HL-60 (cell line): ENCODE data around the gene PLXNA2.

Source experiments
- DNase-seq, 2 experiments: peaks; one replicate each; pipeline ENCODE4 v3.0.0-alpha.2; 2010 to 2020; ENCODE audit warnings: low read depth in 1 of 2, low spot score in 1 of 2
- H3K27ac ChIP-seq: fragments of 250-450 bp; sonication (Bioruptor Pico); replicated peaks from 2 replicates; pipeline ENCODE4 v1.5.1; 2020; ENCODE audit warnings: mild to moderate bottlenecking, moderate library complexity
- H3K27me3 ChIP-seq: fragments of 250-450 bp; sonication (Bioruptor Pico); 2 replicates; pipeline ENCODE4 v1.5.1; 2021; ENCODE audit warnings: mild to moderate bottlenecking, moderate library complexity; ENCODE audit not compliant: insufficient read depth, poor library complexity, severe bottlenecking
- H3K4me3 ChIP-seq: replicated peaks from 2 replicates; pipeline ENCODE4 v1.5.1; 2011; ENCODE audit warnings: mild to moderate bottlenecking, control low read depth, low read length; ENCODE audit not compliant: insufficient read depth
- GABPA ChIP-seq: IDR thresholded peaks from 2 replicates; pipeline ENCODE4 v1.6.1; 2012; ENCODE audit warnings: low read depth
- POLR2AphosphoS5 ChIP-seq: IDR thresholded peaks from 2 replicates; pipeline ENCODE4 v1.6.1; 2012; ENCODE audit warnings: low read depth
- SPI1 ChIP-seq: IDR thresholded peaks from 2 replicates; pipeline ENCODE4 v1.6.1; 2012; ENCODE audit warnings: low read depth, mild to moderate bottlenecking, borderline replicate concordance
- TF ChIP-seq, protein P1 (sequence below): IDR thresholded peaks from 2 replicates; pipeline ENCODE4 v1.6.1; 2012; ENCODE audit warnings: low read depth; ENCODE audit not compliant: insufficient replicate concordance
- TF ChIP-seq, protein P2 (sequence below): IDR thresholded peaks from one replicate; pipeline ENCODE4 v1.5.1; 2011; ENCODE audit warnings: low read length, control low read depth, inconsistent platforms; ENCODE audit not compliant: insufficient read depth

PLXNA2 gene

DNA sequence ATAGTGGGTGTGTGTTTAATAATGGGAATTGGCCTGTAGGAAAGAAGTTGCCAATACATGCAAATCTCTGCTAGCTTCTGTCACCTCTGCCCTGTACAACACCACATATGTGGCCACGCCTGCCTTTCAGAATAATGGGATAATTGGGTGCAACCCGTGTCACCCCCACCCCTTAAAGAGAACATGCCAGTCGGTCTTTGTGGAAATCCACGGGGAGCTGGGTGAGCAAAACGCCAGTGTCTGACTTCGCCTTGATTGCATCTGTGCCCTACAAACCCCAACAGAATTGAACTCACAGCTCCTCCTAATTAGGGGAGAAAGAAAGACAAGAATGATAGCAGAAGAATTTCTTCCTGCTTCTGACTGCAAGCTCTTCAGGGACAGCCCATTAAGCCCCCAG, 6.4 kb upstream of the PLXNA2 start:
- no peak for TF ChIP-seq SPI1
- H3K27ac ChIP-seq = no peak overlapping the region
- H3K27me3 ChIP-seq = no peaks in the 10 kb centered on the region
- no peak overlapping the region for H3K4me3 ChIP-seq
- DNase-seq = no peak

DNA sequence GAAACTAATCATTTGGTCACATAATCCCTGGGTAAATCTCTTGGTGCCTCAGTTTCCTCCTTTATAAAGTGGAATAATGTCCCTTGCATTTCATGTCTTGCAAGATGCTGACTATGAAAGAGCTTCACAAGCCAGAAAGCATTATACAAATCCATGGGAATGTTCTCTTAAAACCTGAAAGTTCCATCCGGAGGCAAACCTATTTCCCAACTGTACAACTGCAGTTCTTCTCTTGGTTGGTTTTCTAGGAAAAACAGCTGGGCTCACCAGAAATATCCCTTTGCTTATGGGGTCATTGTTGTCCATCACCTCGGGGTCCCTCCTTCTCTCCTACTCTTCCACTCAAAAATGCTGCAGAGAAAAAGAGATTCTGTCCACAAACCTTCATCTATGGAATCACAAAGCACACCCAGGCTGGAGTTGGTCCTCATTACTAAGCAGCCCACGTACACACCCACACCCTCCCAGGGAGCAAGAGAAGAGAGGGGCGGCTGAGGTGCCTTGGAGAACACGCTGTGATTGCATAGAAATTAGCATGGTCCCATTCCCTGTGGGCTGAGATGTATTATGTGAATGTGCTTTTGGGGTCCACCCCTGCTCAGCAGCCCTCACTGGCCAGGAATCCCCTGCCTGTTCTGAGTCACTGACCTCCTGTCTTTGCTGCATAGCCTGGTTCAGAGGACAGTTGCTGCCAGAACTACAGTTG, 5.0 kb upstream of the PLXNA2 start:
- TF ChIP-seq GABPA (no peak), SPI1 (no peak), POLR2AphosphoS5 (no peak)
- TF ChIP-seq, protein P1, sequence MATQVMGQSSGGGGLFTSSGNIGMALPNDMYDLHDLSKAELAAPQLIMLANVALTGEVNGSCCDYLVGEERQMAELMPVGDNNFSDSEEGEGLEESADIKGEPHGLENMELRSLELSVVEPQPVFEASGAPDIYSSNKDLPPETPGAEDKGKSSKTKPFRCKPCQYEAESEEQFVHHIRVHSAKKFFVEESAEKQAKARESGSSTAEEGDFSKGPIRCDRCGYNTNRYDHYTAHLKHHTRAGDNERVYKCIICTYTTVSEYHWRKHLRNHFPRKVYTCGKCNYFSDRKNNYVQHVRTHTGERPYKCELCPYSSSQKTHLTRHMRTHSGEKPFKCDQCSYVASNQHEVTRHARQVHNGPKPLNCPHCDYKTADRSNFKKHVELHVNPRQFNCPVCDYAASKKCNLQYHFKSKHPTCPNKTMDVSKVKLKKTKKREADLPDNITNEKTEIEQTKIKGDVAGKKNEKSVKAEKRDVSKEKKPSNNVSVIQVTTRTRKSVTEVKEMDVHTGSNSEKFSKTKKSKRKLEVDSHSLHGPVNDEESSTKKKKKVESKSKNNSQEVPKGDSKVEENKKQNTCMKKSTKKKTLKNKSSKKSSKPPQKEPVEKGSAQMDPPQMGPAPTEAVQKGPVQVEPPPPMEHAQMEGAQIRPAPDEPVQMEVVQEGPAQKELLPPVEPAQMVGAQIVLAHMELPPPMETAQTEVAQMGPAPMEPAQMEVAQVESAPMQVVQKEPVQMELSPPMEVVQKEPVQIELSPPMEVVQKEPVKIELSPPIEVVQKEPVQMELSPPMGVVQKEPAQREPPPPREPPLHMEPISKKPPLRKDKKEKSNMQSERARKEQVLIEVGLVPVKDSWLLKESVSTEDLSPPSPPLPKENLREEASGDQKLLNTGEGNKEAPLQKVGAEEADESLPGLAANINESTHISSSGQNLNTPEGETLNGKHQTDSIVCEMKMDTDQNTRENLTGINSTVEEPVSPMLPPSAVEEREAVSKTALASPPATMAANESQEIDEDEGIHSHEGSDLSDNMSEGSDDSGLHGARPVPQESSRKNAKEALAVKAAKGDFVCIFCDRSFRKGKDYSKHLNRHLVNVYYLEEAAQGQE = no peak
- TF ChIP-seq, protein P2, sequence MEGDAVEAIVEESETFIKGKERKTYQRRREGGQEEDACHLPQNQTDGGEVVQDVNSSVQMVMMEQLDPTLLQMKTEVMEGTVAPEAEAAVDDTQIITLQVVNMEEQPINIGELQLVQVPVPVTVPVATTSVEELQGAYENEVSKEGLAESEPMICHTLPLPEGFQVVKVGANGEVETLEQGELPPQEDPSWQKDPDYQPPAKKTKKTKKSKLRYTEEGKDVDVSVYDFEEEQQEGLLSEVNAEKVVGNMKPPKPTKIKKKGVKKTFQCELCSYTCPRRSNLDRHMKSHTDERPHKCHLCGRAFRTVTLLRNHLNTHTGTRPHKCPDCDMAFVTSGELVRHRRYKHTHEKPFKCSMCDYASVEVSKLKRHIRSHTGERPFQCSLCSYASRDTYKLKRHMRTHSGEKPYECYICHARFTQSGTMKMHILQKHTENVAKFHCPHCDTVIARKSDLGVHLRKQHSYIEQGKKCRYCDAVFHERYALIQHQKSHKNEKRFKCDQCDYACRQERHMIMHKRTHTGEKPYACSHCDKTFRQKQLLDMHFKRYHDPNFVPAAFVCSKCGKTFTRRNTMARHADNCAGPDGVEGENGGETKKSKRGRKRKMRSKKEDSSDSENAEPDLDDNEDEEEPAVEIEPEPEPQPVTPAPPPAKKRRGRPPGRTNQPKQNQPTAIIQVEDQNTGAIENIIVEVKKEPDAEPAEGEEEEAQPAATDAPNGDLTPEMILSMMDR = no peak
- H3K27me3 ChIP-seq = no peaks in the 10 kb centered on the region
- no peak for DNase-seq
- H3K4me3 ChIP-seq = no peak overlapping the region
- no peak overlapping the region for H3K27ac ChIP-seq

DNA sequence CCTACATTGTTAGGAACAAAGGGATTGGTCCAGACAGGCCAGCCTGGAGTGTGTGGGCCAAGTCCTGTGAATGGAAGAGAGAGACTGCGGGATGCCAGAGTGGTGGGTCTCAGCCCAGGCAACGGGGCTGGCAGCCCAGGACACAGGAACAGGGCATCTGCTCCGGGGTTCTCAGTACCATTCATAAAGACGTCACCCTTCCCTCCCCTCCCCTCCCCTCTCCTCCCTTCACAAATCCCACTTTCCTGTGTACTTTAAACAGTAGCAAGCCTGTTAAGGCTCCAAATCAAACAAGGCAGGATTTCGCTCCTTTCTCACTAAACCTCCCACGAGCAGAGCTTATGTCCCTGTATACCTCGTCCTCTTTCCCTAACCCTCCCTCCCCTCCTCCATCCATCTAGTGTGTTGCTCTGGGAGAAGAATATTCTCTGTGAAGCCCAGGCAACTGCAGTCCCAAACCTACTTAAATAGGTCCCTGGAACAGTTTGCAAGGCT, 4.2 kb upstream of the PLXNA2 start:
- TF ChIP-seq SPI1 (no peak), POLR2AphosphoS5 (no peak), GABPA (no peak)
- TF ChIP-seq, protein P1 = no peak
- TF ChIP-seq, protein P2 = no peak
- H3K27me3 ChIP-seq = no peaks in the 10 kb centered on the region
- H3K27ac ChIP-seq = no peak overlapping the region
- H3K4me3 ChIP-seq = no peak overlapping the region
- DNase-seq = no peak

DNA sequence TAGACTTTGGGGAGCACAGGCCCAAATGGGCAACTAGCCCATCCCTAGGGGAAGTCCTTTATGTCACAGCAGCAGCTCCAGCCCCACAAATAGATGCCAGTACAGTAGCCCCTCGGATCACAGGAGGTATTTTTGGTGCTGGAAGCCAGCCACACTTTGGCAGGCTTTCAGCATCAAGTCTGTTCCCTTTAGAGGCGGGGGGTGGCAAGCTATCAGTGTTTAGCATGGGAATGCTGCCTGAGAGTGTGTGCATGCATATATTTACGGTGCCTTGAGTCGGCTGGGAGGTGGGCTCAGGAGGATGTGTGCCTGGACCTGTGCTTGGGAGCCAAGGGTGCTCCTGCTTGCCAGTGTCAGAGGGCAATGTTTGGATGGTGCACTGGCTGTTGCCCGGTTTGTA, 3.5 kb upstream of the PLXNA2 start:
- H3K4me3 ChIP-seq = no peak overlapping the region
- DNase-seq = no peak
- no peak overlapping the region for H3K27ac ChIP-seq
- peaks cover 4% of the 10 kb centered on the region for H3K27me3 ChIP-seq
- TF ChIP-seq POLR2AphosphoS5 (no peak), SPI1 (no peak), GABPA (no peak)
- TF ChIP-seq, protein P2 = no peak
- TF ChIP-seq, protein P1 = no peak
